GM12864 (cell line): ENCODE measurements around the gene MEGF6.

Experiments
- DNase-seq: peaks from one replicate; pipeline ENCODE4 v3.0.0-alpha.2; 2011; ENCODE audit warnings: low read depth
- H3K4me3 ChIP-seq: 2 replicates; pipeline ENCODE4 v1.5.1; 2011; ENCODE audit warnings: mild to moderate bottlenecking, low read depth, low read length, control low read depth
- CTCF ChIP-seq: IDR thresholded peaks from 2 replicates; pipeline ENCODE4 v1.5.1; 2011; ENCODE audit warnings: low read depth, mild to moderate bottlenecking, moderate library complexity, low read length, control low read depth, inconsistent platforms; ENCODE audit errors: missing control alignments

MEGF6 gene

GRCh38 chr1:3555131-3555920, 56.0 kb downstream of the MEGF6 start:
- no peak overlapping the region for H3K4me3 ChIP-seq
- no peak for TF ChIP-seq CTCF
- no peak for DNase-seq

- TF ChIP-seq CTCF: no peak
- H3K4me3 ChIP-seq: no peak overlapping the region
- no peak for DNase-seq
Measured at GRCh38 chr1:3553940-3554223, 57.4 kb downstream of the MEGF6 start.

- no peak overlapping the region for H3K4me3 ChIP-seq
- TF ChIP-seq CTCF: no peak
- DNase-seq: no peak
Measured at GRCh38 chr1:3553166-3553939, 58.0 kb downstream of the MEGF6 start.

GRCh38 chr1:3552751-3553150, 58.6 kb downstream of the MEGF6 start:
- no peak overlapping the region for H3K4me3 ChIP-seq
- no peak for TF ChIP-seq CTCF

GRCh38 chr1:3552176-3552575, 59.1 kb downstream of the MEGF6 start:
- no peak overlapping the region for H3K4me3 ChIP-seq
- TF ChIP-seq CTCF: no peak
- no peak for DNase-seq

More at GRCh38 chr1:3552751-3553150, 58.6 kb downstream of the MEGF6 start:
- no peak for DNase-seq

- H3K4me3 ChIP-seq: no peak overlapping the region
- TF ChIP-seq CTCF: no peak
- no peak for DNase-seq
Measured at GRCh38 chr1:3551711-3552110, 59.6 kb downstream of the MEGF6 start.

- no peak for DNase-seq
- H3K4me3 ChIP-seq: no peak overlapping the region
- TF ChIP-seq CTCF: no peak
Measured at GRCh38 chr1:3551290-3551678, 60.0 kb downstream of the MEGF6 start.
